ENCODE measurements around the gene SNORC. TPM values are rescaled to one million over a fixed set of nuclear protein-coding genes. Genes with fewer than 3 reads are reported as not detected.

The SNORC gene
- total and polyA plus RNA-seq, 4 donors, result 0.63 to 2.1 (median 1.3) TPM

DNA sequence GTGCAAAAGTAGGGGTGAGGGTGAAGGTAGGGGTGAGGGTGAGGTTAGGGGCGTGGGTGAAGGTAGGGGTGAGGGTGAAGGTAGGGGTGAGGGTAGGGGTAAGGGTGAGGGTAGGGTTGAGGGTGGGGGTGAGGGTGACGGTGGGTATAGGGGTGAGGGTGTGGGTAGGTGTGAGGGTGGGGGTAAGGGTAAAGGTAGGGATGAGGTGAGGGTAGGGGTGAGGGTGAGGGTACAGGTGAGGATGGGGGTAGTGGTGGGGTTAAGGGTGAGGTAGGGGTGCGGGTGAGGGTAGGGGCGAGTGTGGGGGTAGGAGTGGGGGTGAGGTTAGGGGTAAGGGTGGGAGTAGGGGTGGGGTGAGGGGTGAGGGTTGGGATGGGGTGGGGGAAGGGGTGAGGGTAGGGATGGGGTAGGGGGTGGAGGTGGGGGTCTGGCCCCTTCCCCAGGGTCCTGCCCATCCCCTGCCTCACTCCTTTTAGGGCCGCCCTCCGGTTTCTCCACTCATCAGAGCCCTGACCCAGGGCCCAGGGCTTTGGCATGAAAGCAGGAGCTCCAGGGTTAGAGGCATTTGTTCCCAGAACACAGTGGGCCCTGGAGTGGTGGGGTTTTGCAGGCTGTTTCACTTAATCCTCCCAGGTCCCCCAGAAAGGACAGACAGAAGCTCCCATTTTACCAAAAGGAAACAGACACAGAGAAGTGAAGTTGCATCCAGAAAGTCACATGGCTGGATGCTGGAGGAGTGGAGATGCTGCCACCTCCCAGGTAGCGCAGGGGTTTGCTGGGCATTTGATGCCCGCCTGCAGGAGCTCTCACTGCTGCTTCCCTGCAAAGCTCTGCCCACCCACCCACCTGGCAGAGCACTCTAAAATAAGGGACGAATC, 26.9 kb downstream of the SNORC start:
- Histone ChIP-seq H3K27ac (ENCODE audit: low read depth in 1 of 2, low read length in 1 of 2) (no peak overlapping the region), H3K9ac (ENCODE audit: insufficient read depth in 1 of 2, low read length in 2 of 2) (no peak overlapping the region), H3K36me3 (ENCODE audit: control insufficient read depth in 4 of 4, insufficient read depth in 4 of 4, low read length in 4 of 4) (no peaks in the 10 kb centered on the region), H3K4me3 (no peak overlapping the region), H3K9me3 (ENCODE audit: control insufficient read depth in 4 of 4, insufficient read depth in 3 of 4, low read length in 3 of 4) (no peaks in the 10 kb centered on the region), H3K4me1 (ENCODE audit: control insufficient read depth in 5 of 5, insufficient read depth in 5 of 5, low read length in 5 of 5) (peaks cover 0 to 8% (median 0%) of the 10 kb centered on the region in 5 donors), H3K27me3 (ENCODE audit: control insufficient read depth in 3 of 3, insufficient read depth in 3 of 3, low read length in 2 of 3) (no peaks in the 10 kb centered on the region)
- DNase-seq (no peak), ATAC-seq (ENCODE audit: insufficient read depth, low FRiP score) (no peak)
- TF ChIP-seq, protein P1, sequence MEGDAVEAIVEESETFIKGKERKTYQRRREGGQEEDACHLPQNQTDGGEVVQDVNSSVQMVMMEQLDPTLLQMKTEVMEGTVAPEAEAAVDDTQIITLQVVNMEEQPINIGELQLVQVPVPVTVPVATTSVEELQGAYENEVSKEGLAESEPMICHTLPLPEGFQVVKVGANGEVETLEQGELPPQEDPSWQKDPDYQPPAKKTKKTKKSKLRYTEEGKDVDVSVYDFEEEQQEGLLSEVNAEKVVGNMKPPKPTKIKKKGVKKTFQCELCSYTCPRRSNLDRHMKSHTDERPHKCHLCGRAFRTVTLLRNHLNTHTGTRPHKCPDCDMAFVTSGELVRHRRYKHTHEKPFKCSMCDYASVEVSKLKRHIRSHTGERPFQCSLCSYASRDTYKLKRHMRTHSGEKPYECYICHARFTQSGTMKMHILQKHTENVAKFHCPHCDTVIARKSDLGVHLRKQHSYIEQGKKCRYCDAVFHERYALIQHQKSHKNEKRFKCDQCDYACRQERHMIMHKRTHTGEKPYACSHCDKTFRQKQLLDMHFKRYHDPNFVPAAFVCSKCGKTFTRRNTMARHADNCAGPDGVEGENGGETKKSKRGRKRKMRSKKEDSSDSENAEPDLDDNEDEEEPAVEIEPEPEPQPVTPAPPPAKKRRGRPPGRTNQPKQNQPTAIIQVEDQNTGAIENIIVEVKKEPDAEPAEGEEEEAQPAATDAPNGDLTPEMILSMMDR (IDR thresholded peaks at IDR 0.05; ENCODE audit: control extremely low read depth, extremely low read depth), result no peak
- WGBS, 2 donors, result 95 to 97% methylated on average over 9 of the region's 9 CpGs

GRCh38 chr2:232897598-232898408, 27.7 kb downstream of the SNORC start:
- H3K27me3 ChIP-seq (ENCODE audit: control insufficient read depth in 3 of 3, insufficient read depth in 3 of 3, low read length in 2 of 3), result no peaks in the 10 kb centered on the region
- ATAC-seq (ENCODE audit: insufficient read depth, low FRiP score) (no peak), DNase-seq (no peak)
- no peaks in the 10 kb centered on the region for H3K36me3 ChIP-seq (ENCODE audit: control insufficient read depth in 4 of 4, insufficient read depth in 4 of 4, low read length in 4 of 4)
- no peak overlapping the region for H3K9ac ChIP-seq (ENCODE audit: insufficient read depth in 1 of 2, low read length in 2 of 2)
- H3K9me3 ChIP-seq (ENCODE audit: control insufficient read depth in 4 of 4, insufficient read depth in 3 of 4, low read length in 3 of 4), result no peaks in the 10 kb centered on the region
- 92 to 97% methylated on average over 24 of the region's 24 CpGs for WGBS, 2 donors
- no peak overlapping the region for H3K27ac ChIP-seq (ENCODE audit: low read depth in 1 of 2, low read length in 1 of 2)
- H3K4me1 ChIP-seq (ENCODE audit: control insufficient read depth in 5 of 5, insufficient read depth in 5 of 5, low read length in 5 of 5), result peaks cover 0 to 8% (median 0%) of the 10 kb centered on the region in 5 donors
- H3K4me3 ChIP-seq, result no peak overlapping the region
- TF ChIP-seq, protein P1 (IDR thresholded peaks at IDR 0.05; ENCODE audit: control extremely low read depth, extremely low read depth), result no peak

GRCh38 chr2:232898592-232899543, 28.8 kb downstream of the SNORC start:
- DNase-seq (peak; percentile 55 to 90 (median 83)), ATAC-seq (ENCODE audit: insufficient read depth, low FRiP score) (no peak)
- Histone ChIP-seq H3K36me3 (ENCODE audit: control insufficient read depth in 4 of 4, insufficient read depth in 4 of 4, low read length in 4 of 4) (no peaks in the 10 kb centered on the region), H3K4me3 (no peak overlapping the region), H3K9ac (ENCODE audit: insufficient read depth in 1 of 2, low read length in 2 of 2) (no peak overlapping the region), H3K4me1 (ENCODE audit: control insufficient read depth in 5 of 5, insufficient read depth in 5 of 5, low read length in 5 of 5) (peaks cover 0 to 8% (median 0%) of the 10 kb centered on the region in 5 donors), H3K27me3 (ENCODE audit: control insufficient read depth in 3 of 3, insufficient read depth in 3 of 3, low read length in 2 of 3) (no peaks in the 10 kb centered on the region), H3K9me3 (ENCODE audit: control insufficient read depth in 4 of 4, insufficient read depth in 3 of 4, low read length in 3 of 4) (no peaks in the 10 kb centered on the region), H3K27ac (ENCODE audit: low read depth in 1 of 2, low read length in 1 of 2) (no peak overlapping the region)
- TF ChIP-seq, protein P1 (IDR thresholded peaks at IDR 0.05; ENCODE audit: control extremely low read depth, extremely low read depth), result no peak
- WGBS, 2 donors, result 71 to 84% methylated on average over 18 of the region's 18 CpGs
